ENCODE measurements around the gene GPLD1.

GPLD1 gene

DNA sequence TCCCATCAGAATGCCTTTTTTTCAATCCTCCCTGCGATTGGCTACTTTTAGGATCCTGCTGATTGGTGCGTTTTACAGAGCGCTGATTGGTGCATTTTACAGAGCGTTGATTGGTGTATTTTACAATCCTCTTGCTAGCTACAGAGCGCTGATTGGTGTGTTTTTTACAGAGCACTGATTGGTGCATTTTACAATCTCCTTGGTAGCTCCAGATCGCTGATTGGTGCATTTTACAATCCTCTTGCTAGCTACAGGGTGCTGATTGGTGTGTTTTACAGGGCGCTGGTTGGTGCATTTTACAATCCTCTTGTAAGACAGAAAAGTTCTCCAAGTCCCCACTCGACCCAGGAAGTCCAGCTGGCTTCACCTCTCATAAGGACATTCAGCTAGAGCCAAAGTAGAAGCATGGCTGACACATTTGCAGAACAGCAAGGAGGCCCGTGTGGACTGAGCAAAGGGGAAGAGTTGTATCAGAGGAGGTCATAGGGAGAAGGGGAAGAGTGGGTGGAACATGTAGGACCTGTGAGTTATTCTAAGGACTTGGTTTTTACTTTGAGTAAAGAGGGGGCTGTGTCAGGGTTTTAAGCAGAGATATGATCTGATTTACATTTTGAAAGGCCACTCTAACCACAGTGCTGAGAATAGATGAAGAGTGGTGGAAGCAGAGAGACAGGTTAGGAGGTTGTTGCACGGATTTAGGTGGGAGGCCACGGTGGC is 8.0 kb upstream of the GPLD1 start:
- DNase-seq (ENCODE audit: low spot score): no peak

DNA sequence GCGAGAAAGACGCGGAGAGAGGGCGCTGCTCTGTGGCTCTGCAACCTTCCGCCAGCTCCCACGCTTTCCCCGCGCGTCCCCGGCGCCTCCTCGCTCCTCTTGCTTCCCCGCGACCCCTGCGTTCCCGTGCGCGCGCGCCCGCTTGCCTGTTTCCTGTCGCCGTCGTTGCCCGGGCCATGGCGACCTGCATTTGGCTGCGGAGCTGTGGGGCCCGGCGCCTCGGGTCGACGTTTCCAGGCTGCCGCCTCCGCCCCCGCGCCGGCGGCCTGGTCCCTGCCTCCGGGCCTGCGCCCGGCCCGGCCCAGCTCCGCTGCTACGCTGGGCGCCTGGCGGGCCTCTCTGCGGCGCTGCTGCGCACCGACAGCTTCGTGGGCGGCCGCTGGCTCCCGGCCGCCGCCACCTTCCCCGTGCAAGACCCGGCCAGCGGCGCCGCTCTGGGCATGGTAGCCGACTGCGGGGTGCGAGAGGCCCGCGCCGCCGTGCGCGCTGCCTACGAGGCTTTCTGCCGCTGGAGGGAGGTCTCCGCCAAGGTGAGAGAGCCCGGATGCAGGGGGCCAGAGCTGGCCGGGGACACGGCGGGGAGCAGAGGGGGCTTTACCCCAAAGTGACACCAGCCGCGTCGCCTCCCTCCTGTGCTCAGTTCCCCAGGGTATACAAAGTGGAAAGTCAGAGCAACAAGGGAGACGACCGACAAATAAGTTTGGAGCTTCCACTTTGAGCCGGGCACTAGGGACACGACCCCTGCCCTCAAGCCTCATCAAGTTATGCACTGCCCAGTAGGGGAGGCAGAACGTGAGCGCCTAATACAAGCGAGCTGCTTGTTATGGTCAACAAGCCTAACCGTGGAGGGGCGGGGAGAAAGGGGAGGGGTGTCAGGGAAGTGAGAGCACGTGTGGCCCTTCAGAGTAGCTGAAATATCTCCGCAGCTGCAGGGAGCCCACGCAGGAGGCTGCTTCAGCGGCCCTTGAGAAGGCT is 5.7 kb upstream of the GPLD1 start, which contains the start of gene ALDH5A1:
ALDH5A1 (plus strand) TSS at position 149 of the 975 bp plus-strand sequence; CDS start at position 177, 28 bp downstream.
- DNase-seq (ENCODE audit: low spot score): peak; percentile 87

DNA sequence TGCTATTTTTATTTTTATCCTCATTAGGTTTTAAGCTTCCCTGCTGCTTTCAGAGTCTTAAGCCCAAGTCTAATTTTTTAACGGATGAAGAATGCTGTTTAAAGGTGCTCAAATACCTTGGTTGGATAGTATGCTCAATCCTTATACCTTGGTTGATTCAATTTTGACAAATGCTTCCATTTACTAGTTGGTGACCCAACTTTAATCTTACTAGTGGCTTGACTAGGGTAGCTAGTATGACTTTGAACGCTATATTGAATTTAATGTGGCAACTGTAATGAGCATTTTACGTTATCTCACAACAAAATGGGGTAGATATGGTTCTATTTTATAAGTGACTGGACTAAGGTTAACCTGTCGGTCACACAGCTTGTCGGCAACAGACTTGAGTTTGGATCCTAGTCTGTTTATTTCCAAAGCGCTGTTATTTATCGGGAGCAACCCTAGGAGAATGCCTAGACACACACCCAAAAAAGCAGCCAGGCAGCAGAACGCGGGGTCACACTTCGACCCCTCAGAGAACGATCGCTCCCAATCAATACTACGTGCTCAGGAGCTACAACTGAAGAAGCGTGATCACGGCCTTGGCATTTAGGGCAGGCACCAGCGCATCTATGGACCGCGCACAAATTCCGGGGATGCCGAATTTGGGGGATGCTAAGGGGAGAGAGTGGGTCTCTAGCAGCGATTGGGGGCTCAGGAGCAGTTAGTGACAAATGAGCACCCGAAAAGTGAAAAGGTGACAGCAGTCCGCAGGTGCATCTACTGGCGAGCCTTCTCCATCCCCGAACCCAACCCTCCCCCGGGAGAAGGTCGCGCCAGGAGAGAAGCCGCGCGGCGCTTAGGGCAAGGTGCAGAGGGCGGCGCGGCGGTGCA is 4.8 kb upstream of the GPLD1 start:
- no peak for DNase-seq (ENCODE audit: low spot score)

DNA sequence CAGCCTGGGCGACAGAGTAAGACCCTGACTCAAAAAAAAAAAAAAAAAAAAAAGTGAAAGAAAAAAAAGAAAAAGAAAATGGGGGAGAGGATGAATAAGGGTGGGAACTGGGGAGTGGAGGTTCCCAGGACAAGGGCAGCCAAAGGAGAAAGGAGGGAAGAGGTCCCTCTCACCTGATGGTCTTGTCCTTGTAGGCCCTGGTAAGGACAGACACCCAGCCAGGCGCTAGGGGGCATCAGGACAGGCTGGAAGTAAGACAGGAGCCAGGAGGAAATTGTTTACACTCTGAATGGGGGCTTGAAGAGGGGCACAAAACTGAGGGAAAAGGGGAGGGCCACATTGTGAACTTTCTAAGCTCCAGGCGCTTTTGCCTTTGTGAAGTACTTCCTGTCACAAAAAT is 3.1 kb upstream of the GPLD1 start:
- no peak for DNase-seq (ENCODE audit: low spot score)

DNA sequence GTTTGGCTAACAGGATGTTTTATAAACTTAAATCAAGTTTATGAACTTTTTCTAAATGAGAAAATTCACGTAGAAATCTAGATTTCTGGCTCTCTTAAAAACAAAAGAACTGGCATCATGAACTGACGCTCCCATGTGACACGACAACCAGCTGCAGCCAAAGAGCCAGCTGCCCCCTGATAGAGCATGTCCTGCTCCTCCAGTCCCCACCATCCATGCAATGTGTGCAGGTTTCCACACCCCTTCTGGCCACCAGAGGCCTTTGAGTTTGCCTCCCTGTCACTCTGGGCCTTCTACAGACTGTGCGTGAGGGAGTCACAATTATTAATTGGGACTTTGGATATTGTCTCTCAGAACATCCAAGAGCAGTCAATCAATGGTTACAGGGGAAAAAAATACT is 1.6 kb upstream of the GPLD1 start:
- DNase-seq (ENCODE audit: low spot score): no peak

DNA sequence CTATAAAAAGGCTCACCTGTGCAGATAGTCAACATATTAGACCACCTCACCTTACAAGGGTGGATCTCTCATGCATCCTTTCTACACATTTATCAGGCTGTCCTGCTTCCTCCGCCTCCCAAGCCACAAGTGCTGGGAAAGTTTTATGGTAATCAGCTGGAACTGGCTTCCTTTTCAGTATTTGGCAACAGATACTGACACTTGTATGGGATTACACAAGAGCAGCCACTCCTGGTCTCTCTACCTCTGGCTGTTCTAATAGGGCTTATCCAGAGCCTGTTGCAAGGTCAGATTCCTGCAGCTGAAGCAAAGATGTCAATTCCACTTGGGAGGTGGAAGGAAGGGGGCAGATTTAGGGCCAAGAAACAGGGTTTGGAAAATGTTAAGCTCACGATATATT is 503 bp upstream of the GPLD1 start:
- no peak for DNase-seq (ENCODE audit: low spot score)

DNA sequence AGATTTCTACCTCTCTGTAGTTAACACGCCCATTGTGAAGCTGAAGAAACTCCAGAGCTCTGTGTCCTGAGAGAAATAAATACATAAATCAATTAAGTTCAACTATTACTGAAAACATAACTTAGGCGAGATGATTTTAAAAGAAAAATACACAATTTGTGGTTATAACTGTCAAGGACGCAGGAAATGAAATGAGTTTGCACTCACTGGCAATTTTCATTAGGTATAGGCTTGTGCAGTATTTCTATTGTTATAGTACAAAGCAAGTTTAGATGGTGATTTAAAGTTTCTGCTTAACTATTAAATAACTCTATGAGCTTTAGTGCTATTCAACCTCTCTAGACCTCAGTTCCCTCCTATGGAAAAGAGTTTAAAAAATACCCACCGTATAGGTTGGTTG is 3.3 kb downstream of the GPLD1 start:
- no peak for DNase-seq (ENCODE audit: low spot score)

DNA sequence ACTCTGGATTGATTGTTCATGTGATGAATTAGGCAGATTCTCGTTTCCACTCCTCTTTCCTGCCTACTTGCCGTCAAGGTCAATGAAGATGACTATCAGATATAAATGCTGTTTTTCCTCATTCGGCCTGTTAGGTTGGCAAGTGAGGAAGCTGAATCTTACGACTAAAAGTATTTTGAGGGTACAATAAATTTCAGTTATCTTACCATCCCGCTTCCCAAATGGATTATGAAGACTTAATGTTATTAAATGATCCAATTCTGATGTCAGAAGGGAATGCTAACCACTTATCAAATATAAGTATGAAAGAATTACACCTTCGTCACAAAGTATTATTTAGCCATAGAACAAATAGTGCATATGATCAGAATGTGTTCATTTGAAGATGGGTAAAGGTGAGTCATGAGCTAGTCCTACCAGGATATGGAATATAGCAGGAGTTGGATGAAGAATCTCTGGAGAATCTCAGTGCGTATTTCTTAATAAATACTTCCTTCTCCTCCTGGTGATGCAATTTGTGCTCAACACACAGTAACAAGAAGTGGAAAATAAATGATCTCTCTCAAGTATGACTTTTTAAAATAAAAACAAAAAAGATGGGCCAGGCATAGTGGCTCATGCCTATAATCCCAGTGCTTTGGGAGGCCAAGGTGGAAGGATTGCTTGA is 4.6 kb downstream of the GPLD1 start:
- no peak for DNase-seq (ENCODE audit: low spot score)

DNA sequence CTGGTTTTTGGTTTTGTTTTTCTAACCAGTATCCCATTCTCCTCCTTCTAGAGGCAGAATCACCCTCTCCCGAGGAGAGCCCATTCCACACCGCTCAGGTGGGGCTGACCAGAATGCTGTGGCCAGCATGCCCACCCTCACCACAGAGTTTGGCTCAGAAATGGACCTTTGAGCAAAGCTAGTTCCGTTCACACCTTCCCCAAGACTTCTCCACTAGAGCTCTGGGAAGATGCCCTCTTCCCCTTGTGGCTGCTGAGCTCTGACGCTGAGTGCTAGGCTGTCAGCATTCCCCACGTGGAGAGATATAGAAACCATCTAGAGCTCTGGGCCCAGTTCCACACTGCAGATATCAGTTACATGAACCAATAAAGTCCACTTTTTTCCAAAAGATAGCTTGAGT is 7.9 kb downstream of the GPLD1 start:
- DNase-seq (ENCODE audit: low spot score): no peak

DNA sequence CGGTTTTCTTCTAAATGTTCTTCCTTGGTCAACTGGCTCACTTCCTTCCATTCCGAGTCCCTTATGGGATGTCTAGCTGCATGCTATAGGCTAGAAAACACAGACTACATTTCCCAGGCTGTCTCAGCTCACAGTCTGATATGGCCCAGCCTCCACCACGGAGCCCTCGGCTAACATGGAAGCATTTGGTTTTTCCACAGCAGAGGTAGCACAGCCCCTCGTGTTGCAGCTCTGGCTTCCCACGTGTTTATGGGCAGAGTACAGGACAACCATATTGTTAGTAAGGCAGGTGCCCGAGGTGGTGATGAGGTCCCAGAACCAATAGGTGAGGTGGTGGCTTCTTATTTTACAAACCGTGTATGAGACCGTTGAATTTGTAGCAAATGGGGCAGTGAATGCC is 8.7 kb downstream of the GPLD1 start:
- DNase-seq (ENCODE audit: low spot score): no peak

DNA sequence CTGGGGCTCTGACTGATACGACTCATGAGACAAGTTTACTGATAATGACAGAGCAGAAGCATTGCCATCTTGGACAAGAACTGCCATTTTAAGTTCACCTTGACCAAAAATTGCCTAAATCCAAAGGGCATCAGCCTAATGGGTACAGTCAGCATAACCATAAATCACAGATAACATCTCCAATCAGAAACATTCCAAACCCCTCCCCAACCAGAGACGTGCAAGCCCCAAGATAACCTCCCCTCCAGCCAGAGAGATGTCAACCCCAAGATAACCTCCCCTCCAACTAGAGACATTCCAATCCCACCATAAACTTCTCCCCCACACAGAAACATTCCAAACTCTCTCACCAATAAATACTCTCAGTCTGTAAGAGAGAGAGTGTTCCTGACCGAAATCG is 10.5 kb downstream of the GPLD1 start:
- no peak for DNase-seq (ENCODE audit: low spot score)

DNA sequence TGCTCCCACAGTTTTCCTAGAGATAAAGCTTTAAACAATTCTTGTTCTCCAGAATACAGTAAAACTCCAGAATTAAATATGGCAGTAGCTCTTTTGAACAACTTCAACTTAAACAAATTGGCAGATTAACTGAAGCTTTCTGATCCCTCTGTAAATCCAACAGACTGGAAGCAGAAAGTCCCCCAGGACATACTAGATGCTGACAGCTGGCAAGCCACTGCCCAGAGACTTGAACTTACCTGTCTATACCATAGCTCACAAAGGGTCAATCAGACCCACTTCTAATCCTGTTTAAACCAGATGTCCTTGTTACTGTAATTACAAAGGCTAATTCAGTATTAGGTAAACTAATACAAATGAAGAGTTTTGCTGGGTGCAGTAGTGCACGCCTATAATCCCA is 12.3 kb downstream of the GPLD1 start:
- DNase-seq (ENCODE audit: low spot score): peak; percentile 52

DNA sequence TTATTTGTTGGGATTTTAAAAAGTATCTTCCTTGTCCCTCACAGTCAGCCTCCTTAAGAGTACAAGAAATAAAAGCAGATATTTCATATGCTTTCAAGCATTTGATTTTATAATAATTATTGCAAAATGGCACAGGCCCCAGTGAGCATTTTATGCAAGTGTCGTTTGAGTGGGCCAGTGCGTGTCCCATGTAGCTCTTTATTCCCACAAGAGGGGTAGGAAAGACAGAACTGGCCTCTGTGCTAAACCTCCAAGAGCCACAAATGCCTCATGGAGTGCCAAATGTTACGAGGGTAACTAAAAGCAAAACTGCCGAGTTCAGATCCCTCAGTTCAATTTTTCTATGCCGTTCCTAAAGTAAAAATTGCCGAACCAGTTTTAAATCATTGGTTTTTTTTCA is 12.7 kb downstream of the GPLD1 start:
- no peak for DNase-seq (ENCODE audit: low spot score)

DNA sequence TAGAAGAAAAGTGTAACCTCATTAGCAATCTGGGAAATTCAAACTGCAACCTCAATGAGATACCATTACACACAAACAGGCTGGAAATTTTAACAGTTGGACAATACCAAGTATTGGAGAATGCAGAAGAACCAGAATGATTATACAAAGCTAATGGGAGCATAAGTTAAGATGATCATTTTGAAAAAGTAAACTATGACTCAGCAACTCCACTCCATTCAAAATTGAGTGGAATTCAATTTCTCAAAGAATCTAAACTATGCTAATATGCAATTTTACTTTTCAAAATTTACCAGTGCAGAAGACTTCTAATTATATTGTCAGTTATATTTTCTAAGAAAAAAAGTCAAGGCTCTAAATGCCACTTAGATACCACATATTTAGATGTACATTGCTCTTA is 17.2 kb downstream of the GPLD1 start:
- DNase-seq (ENCODE audit: low spot score): no peak

DNA sequence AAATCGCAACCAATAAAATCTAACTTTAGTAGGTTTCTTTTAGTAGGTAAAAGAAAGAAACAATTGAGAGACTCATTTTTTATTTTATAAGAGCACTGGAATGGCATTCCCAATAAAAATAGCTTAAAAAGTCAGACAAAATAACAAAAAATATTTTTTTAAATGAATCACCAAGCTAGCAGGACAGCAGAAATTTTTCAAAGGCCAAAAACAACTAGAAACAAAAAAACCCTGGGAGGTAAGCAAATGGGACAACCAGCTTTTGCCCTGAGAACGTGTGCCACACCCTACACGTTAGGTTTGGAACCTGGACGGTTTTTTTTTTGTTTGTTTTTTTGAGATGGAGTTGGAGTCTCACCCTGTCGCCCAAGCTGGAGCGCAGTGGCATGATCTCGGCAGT is 19.6 kb downstream of the GPLD1 start:
- no peak for DNase-seq (ENCODE audit: low spot score)

DNA sequence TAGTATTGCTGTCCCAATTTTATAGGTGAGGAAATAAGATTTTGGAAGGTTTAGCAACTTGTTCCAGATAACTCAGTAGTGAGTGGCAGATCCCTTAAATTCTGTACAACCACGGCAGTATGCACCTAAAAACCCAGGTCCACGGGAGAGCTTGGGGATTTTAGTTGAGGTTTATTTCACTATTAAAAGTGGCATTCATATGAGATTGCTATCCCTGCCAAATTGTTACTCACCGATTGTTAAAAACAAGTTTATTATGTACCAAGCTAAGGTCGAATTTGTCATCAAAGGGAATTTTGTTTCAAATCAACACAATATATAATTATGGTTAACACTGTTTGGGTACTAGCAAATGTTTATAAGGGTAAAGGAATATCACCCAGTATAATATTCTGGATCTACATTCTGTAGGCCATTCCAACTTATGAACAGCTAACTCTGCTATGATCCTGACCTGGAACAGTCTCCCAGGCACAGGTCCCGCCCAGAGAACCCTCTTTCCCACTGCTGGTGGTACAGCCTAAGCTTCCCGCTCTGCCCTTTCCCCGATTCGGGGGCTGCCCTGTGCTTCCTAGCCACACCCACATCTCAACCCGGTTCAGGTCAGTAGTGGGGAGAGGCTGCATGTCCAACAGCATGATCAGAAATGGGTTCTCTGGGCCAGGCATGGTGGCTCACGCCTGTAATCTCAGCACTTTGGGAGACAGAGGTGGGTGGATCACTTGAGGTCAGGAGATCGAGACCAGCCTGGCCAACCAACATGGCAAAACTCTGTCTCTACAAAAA is 24.9 kb downstream of the GPLD1 start:
- no peak for DNase-seq (ENCODE audit: low spot score)

DNA sequence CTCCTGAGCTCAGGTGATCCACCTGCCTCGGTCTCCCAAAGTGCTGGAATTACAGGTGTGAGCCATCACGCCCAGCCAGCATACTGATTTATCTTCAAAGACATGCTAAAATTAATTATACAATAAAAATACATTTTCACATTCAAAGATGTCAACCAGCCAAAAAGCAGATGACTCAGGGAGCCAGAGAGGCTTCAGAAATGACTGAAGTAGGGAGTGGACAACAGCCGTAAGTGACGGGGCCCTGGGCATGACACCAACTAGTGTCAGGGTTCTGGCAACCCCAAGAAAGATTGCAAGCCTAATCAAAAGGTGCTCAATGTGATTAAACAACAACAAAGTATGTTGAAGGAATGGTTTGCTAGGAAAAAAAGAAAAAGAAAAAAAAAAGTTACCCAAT is 28.4 kb downstream of the GPLD1 start:
- DNase-seq (ENCODE audit: low spot score): no peak

DNA sequence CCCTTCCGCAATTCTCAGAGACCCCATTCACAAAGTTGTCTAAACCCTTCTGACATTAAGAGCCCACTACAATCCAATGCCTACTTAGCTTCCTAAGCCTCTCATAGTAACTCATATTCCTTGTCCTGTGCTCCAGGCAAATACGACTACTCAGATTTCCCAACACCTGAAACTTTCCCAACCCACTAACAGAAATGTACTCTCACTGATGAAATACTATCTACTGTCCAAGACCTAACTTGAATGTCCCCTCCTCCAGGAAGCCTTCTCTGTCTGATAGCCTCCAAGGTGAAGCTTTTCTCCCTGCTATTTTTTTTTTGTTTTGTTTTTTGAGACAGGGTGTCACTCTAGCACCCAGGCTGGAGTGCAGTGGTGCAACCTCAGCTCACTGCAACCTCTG is 30.4 kb downstream of the GPLD1 start:
- DNase-seq (ENCODE audit: low spot score): no peak

DNA sequence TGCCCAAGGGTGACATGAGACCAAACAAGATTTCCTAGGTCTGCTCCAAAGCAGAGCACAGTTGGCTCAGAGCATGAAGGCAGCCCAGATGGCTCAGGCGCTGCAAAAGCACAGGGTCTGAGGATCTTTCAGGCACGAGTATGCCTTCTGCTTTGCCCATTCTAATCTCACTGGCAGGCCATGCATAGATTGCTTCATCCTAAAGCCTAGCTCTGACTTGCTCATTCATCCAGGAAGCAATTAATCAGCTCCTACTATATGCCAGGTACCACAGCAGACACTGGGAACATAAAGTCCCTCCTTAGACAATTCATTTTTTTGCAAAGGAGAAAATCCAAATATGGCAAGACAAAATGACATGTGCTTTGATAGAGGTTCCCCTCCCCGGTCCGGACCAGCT is 31.2 kb downstream of the GPLD1 start:
- DNase-seq (ENCODE audit: low spot score): no peak

DNA sequence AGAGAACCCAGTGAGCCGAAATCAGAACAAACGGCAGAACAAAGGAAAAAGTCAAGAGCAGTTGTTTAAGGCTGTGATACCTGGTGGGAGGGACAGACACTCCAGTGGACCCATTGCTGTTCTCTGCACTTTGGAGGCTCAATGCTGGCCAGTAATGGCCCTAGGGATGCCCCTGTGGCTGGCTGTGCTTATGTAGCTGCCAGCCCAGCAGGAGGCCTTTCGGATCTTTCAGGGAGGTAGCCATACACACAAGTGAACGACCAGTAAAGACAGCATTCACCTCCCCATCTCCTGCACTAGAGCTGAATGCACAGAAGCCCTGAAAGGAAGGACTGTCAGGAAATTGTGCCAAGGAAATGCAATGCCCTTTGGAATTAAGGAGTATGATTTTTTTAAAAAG is 34.3 kb downstream of the GPLD1 start:
- DNase-seq (ENCODE audit: low spot score): no peak

DNA sequence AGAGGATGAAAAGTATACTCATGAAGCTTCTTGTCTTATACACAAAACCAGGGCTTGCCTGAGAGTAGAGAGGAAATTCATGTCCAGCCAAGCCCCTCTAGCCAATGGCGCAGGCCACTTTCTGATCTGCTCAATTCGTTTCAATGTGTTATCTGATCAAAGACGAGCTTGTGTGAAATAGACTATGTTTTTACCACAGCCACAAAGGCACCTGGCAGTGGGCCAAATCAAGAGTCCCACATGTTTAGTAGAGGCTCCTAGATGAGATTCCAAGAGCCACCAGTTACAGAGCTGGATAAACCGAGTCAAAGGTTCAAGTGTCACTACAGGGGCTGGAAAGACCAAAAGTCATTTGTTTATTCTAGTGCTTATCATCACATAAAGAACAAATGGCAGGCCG is 34.9 kb downstream of the GPLD1 start:
- no peak for DNase-seq (ENCODE audit: low spot score)
